Endothelial cell of umbilical vein (primary cell): ENCODE data around the gene RPS6KA5.

Experiments
- MYC ChIP-seq: IDR thresholded peaks from one replicate; pipeline ENCODE4 v1.6.1; 2011; ENCODE audit warnings: mild to moderate bottlenecking, low read depth, low read length
- POLR2A ChIP-seq: IDR thresholded peaks from 2 replicates; pipeline ENCODE4 v1.6.1; 2012; ENCODE audit warnings: low read depth, mild to moderate bottlenecking, control low read depth, low read length
- TF ChIP-seq, protein P1 (sequence below), 2 donors: IDR thresholded peaks; 1 replicate in 1 of 2; 2 replicates in 1 of 2; pipeline ENCODE4 v1.5.1; 2011; ENCODE audit warnings: low read length in 2 of 2, mild to moderate bottlenecking in 2 of 2, moderate library complexity in 2 of 2, control low read depth in 1 of 2, inconsistent platforms in 1 of 2, low read depth in 1 of 2; ENCODE audit not compliant: insufficient read depth in 1 of 2; ENCODE audit errors: extremely low read depth in 1 of 2

DNA sequence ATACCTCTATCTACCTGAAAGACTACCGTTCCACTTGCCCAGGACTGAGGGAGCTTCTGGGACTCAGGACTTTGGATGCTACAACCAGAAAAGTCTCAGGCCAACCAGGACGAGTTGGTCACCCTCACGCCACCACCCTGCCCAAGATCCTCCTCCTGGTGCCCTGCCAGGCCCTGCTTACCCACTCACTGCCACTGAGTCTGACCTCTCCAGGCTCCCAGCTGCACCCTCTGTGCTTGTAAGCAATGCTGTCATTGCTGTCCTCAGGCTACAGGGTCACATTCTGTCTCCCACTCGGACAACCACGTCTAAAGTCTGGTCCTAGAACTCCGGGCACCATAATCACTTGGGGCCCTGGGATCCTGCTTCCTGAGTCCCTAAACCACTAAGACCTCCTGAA is 253.4 kb downstream of the RPS6KA5 start:
- TF ChIP-seq, protein P1, sequence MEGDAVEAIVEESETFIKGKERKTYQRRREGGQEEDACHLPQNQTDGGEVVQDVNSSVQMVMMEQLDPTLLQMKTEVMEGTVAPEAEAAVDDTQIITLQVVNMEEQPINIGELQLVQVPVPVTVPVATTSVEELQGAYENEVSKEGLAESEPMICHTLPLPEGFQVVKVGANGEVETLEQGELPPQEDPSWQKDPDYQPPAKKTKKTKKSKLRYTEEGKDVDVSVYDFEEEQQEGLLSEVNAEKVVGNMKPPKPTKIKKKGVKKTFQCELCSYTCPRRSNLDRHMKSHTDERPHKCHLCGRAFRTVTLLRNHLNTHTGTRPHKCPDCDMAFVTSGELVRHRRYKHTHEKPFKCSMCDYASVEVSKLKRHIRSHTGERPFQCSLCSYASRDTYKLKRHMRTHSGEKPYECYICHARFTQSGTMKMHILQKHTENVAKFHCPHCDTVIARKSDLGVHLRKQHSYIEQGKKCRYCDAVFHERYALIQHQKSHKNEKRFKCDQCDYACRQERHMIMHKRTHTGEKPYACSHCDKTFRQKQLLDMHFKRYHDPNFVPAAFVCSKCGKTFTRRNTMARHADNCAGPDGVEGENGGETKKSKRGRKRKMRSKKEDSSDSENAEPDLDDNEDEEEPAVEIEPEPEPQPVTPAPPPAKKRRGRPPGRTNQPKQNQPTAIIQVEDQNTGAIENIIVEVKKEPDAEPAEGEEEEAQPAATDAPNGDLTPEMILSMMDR (IDR thresholded peaks at IDR 0.05; ENCODE audit: extremely low read depth in 1 of 2, insufficient read depth in 1 of 2, low read depth in 1 of 2, low read length in 2 of 2) = no peak
- TF ChIP-seq MYC = no peak
- no peak for TF ChIP-seq POLR2A
